Suppressor macrophage (primary cell): ENCODE results near the gene ELAVL1.

Source experiments
- DNase-seq, 4 experiments: peaks; one replicate each; pipeline ENCODE4 v3.0.0-alpha.2; 2020 to 2022

ELAVL1 gene

GRCh38 chr19:7909471-7910067, 95.9 kb downstream of the ELAVL1 start:
- DNase-seq, result no peak

GRCh38 chr19:7908742-7909461, 96.5 kb downstream of the ELAVL1 start:
- DNase-seq, result no peak
